Measurements from ENCODE around the gene STPG2.

- TF ChIP-seq, protein P1, sequence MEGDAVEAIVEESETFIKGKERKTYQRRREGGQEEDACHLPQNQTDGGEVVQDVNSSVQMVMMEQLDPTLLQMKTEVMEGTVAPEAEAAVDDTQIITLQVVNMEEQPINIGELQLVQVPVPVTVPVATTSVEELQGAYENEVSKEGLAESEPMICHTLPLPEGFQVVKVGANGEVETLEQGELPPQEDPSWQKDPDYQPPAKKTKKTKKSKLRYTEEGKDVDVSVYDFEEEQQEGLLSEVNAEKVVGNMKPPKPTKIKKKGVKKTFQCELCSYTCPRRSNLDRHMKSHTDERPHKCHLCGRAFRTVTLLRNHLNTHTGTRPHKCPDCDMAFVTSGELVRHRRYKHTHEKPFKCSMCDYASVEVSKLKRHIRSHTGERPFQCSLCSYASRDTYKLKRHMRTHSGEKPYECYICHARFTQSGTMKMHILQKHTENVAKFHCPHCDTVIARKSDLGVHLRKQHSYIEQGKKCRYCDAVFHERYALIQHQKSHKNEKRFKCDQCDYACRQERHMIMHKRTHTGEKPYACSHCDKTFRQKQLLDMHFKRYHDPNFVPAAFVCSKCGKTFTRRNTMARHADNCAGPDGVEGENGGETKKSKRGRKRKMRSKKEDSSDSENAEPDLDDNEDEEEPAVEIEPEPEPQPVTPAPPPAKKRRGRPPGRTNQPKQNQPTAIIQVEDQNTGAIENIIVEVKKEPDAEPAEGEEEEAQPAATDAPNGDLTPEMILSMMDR (IDR thresholded peaks at IDR 0.05; ENCODE audit: low read depth, low read length), result no peak
- no peak for TF ChIP-seq POLR2A (IDR thresholded peaks at IDR 0.05; ENCODE audit: extremely low read depth, insufficient read length)
Observed at GRCh38 chr4:98098764-98099163, 44.5 kb downstream of the STPG2 start.

All from NB4 (cell line).